C1 segment of cervical spinal cord (tissue), 14 donors: Measurements from ENCODE around the gene KMT2B.

ENCODE experiments used
- DNase-seq, 14 donors: peaks; one replicate each; lab custom pipeline; 2025; lab: John Stamatoyannopoulos, UW

The KMT2B gene

DNA sequence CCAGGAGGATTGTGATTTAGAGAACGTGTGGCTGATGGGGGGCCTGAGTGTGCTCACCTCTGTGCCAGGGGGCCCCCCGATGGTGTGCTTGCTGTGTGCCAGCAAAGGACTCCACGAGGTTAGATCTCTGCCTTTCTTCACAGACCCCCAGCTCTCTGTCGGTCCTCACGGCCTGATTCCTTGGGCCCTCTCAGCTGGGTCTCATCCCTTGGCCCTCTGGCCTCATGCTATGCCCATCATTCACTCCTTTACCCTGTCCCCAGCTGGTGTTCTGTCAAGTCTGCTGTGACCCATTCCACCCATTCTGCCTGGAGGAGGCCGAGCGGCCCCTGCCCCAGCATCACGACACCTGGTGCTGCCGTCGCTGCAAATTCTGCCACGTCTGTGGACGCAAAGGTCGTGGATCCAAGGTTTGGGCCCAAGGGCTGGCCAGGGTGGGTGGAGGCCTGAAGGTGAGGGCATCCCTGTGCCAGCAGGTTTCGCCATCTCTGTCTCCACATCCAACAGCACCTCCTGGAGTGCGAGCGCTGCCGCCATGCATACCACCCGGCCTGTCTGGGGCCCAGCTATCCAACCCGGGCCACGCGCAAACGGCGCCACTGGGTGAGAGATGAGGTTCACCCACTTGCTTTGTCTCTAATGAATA, 7.5 kb downstream of the KMT2B start:
- DNase-seq: no peak

DNA sequence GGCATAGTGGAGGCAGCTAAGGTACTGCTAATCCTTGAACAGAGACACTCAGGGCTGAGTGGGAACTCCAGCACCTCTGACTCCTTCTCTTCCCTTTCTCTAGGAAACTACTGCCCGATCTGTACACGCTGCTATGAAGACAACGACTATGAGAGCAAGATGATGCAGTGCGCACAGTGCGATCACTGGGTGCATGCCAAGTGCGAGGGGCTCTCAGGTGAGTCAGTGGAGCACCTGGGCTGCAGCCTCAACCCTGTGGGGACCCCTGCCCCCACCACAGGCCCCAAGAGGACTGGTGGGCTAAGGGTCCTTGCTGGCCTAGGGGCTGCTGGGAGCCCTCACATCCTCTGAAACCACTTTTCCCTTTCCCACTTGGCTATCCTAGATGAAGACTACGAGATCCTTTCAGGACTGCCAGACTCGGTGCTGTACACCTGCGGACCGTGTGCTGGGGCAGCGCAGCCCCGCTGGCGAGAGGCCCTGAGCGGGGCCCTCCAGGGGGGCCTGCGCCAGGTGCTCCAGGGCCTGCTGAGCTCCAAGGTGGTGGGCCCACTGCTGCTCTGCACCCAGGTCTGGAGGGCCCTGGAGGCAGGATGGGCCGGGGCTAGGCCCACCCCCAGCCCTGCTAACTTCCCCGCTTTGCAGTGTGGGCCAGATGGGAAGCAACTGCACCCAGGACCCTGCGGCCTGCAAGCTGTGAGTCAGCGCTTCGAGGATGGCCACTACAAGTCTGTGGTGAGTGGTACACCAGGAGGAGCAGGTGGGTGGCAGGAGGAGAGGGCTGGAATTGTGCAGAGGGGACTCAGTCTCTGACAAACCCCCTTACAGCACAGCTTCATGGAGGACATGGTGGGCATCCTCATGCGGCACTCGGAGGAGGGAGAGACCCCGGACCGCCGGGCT, 9.5 kb downstream of the KMT2B start:
- no peak for DNase-seq

DNA sequence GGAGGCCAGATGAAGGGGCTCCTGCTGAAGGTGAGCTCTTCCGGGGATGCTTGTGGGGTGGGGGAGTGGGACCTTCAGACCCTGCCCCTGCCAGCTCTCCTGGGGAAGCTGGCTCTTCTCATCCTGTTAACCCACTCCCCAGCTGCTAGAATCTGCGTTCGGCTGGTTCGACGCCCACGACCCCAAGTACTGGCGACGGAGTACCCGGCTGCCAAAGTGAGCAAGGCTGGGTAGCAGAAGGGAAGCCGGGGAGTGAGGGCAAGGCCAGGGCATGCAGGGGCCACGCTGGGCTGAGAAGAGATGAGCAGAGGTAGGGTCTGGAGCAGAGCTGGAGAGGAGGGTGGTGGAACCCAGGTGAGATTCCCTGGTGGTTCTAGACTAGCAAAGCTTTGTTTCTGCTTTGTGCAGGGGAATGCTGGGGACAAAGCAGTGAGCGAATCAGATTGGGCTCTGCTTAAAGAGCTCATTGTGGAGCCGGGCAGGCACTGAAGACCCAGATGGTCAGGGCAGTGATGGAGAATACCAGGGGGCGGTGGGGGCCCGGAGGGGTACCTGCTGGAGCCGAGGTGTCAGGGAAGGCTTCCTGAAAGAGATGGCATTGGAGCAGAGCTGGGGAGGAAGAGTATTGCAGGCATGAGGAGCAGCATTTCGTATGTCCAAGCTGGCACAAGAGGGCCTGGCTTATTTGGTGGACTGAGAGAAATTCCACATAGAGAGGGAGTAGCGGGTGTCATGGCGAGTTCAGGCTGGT, 10.3 kb downstream of the KMT2B start:
- DNase-seq: no peak

DNA sequence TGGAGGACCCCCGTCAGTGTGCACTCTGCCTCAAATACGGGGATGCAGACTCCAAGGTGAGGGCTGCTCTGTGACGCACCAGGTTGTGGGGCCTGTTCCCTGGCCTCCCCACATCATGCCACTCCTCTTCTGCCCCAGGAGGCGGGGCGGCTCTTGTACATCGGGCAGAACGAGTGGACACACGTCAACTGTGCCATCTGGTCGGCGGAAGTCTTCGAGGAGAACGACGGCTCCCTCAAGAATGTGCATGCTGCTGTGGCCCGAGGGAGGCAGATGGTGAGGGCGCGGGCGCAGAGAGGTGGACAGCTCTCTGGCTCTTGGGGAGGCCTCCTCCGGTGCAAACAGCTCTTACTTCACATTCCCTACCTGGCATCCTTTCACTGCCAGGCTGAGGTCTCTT, 11.2 kb downstream of the KMT2B start:
- DNase-seq: no peak

DNA sequence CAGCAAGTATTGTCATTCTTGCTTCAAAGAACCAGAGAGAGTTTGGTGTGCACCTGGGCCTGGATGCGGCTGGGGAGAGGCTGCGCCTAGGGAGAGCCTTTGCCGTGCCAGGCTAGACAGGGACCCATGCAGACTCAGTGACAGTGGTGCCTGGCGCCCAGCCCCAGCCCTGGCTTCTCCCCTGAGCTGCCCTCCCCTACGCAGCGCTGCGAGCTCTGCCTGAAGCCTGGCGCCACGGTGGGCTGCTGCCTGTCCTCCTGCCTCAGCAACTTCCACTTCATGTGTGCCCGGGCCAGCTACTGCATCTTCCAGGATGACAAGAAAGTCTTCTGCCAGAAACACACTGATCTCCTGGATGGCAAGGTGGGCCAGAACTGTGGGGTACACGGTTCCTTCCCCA, 12.0 kb downstream of the KMT2B start:
- DNase-seq: no peak

DNA sequence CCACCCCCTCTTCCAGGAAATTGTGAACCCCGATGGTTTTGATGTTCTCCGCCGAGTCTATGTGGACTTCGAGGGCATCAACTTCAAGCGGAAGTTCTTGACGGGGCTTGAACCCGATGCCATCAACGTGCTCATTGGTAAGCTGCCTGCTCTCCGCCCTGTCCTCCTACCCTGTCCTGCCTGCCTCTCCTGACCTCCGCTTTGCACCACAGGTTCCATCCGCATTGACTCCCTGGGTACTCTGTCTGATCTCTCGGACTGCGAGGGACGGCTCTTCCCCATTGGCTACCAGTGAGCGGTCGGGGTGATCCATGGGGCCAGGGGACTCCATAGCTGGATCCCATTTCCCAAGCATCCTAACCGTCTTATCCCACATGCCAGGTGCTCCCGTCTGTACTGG, 12.5 kb downstream of the KMT2B start:
- no peak for DNase-seq

DNA sequence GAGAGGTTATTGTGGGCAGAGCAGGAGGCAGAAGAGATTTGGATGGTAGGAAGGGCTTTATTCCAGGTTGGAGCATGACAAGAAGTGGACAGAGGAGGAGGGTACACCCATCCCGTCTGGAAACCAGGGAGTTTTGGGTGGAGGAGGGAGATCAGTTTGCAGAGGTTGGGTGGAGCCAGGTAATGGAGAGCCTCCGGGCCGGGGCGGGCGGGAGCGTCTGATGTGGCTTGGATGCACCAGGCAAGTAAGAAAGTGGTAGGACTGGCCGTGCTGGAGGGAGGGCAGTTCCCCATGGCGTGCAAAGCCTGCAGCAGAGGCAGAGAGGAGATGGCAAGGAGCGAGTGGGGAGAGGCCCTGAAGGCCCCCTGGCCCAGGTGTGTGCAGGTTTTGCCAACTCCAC, 13.6 kb downstream of the KMT2B start:
- DNase-seq: no peak

DNA sequence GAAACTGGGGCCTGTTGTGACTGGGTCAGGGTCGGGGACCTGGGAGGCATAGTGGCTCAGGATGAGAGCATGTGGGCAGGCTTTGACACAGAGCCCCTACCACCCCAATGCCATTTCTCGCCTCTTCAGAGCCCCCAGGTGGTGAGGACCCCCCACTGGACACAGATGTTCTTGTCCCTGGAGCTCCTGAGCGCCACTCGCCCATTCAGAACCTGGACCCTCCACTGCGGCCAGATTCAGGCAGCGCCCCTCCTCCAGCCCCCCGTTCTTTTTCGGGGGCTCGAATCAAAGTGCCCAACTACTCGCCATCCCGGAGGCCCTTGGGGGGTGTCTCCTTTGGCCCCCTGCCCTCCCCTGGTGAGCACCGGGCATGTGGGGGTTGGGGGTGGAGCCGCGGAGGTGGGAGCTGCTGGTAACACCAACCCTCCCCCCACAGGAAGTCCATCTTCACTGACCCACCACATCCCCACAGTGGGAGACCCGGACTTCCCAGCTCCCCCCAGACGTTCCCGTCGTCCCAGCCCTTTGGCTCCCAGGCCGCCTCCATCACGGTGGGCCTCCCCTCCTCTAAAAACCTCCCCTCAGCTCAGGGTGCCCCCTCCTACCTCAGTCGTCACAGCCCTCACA, 14.1 kb downstream of the KMT2B start:
- DNase-seq: no peak

DNA sequence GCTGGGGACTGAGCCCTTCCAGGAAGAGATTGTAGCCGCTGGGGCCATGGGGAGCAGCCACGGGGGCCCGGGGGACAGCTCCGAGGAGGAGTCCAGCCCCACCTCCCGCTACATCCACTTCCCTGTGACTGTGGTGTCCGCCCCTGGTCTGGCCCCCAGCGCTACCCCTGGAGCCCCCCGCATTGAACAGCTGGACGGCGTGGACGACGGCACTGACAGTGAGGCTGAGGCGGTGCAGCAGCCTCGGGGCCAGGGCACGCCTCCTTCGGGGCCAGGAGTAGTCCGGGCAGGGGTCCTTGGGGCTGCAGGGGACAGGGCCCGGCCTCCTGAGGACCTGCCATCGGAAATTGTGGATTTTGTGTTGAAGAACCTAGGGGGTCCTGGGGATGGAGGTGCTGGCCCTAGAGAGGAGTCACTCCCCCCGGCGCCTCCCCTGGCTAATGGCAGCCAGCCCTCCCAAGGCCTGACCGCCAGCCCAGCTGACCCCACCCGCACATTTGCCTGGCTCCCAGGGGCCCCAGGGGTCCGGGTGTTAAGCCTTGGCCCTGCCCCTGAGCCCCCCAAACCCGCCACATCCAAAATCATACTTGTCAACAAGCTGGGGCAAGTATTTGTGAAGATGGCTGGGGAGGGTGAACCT, 14.9 kb downstream of the KMT2B start:
- no peak for DNase-seq

DNA sequence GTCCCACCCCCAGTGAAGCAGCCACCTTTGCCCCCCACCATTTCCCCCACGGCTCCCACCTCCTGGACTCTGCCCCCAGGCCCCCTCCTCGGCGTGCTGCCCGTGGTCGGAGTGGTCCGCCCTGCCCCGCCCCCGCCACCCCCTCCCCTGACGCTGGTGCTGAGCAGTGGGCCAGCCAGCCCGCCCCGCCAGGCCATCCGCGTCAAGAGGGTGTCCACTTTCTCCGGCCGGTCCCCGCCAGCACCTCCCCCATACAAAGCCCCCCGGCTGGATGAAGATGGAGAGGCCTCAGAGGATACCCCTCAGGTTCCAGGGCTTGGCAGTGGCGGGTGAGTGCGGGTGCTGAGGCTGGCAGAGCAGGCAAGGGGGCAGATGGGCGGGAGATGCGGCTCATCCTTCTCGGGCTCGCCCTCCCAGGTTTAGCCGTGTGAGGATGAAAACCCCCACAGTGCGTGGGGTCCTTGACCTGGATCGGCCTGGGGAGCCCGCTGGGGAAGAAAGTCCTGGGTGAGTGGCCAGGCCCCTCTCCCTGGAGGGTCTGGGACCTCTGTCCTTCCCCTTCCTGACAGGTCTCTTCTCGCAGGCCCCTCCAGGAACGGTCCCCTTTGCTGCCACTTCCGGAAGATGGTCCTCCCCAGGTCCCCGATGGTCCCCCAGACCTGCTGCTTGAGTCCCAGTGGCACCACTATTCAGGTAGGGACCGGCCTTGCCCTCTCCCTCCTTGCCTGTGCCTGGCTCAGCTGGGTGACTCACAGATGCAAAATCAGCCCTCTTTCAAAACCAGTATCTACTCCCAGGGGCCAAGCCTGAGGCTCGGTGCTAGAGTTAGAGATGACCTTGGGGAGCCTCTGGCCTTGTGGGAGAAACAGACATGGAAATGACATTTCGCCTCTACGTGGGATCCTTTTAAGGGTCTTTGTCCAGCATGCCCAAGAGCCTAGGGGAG, 15.7 kb downstream of the KMT2B start:
- no peak for DNase-seq

DNA sequence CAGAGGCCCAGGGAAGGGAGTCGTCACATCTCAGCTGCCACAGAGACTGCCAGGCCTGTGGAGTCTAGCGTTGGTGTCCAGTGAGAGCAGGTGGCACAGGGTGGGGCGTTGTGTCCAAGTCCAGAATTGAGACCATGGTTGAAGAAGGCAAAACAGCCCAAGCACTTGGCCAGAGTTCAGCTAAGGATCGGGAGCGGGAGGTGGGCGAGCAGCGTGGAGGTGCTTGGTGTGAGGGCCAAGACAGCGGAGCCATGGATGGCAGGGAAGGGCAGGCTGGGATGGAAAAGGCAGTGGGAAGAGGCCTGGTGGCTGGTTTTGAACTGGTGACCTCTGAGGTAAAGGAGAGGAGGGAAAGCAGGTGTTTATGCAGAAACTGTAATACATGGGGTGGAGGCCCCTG, 16.5 kb downstream of the KMT2B start:
- no peak for DNase-seq

DNA sequence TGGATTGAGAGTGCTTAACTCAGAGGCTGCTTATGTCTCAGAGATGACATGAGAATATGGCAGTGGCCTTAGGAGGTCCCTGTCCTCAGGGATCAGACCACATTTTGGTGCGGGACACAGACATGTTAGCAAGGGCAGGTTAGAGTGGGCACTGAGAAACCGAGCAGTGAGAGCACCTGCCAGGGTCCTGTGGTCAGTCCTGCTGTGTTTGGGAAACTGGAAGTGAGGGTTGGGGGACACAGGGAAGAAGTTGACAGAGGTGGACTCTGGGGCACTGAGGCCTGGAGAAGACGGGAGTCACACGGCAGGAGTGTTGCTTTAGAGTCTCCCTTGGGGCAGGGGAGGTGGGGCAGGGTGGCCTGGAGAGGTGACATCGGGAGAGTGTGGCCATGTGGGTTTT, 17.1 kb downstream of the KMT2B start:
- DNase-seq: no peak

DNA sequence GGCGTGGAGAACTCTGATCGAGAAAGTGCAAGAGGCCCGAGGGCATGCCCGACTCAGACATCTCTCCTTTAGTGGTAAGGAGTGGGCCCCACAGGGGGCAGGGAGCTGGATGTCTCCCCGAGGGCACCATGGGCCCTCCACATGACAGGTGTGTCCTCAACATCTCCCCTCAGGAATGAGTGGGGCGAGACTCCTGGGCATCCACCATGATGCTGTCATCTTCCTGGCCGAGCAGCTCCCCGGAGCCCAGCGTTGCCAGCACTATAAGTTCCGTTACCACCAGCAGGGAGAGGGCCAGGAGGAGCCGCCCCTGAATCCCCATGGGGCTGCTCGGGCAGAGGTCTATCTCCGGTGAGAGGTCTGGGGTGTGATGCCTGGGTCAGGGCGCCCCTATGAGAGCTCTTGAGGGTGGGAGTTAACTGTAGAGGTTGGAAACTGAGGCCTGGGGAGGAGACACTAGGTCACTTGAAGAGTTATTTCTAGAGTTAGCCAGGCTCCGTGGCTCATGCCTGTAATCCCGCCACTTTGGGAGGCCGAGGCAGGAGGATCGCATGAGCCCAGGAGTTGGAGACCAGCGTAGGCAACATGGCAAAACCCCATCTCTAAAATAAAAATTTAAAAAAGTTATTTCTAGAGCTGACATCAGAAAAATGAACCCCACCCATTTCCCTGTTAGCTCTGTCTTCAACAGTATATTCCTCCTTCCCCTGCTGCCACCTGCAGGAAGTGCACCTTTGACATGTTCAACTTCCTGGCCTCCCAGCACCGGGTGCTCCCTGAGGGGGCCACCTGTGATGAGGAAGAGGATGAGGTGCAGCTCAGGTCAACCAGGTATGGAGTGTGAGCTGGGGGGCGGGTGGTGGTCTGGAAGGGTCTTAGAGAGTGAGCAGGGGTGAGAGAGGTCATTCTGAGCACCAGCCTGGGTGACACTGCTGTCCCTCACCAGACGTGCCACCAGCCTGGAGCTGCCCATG, 19.4 kb downstream of the KMT2B start:
- no peak for DNase-seq

DNA sequence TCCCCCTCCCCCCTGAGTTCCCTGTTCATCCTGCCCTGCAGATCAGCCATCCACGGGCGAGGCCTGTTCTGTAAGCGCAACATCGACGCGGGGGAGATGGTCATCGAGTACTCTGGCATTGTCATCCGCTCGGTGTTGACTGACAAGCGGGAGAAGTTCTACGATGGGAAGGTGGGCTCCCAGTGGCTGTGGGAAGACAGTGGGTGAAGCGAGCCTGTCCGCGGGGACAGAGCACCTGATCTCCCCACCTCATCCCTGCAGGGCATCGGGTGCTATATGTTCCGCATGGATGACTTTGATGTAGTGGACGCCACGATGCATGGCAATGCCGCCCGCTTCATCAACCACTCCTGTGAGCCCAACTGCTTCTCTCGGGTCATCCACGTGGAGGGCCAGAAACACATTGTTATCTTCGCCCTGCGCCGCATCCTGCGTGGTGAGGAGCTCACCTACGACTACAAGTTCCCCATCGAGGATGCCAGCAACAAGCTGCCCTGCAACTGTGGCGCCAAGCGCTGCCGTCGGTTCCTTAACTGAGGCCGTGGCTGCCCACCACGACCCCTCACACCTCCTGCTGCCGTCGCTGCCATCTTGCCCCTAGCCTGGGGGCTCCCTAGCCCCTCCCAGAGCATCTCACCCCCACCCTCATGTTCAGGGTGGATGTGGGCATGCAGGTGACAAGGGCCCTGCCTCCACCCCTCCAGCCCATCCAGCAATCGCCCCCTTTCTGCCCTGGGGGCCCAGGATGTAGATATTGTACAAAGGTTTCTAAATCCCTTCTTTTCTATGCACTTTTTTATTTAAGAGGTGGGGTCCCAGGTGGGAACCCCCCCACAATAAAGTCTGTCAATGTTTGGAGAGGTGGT, 20.5 kb downstream of the KMT2B start:
- DNase-seq: no peak

DNA sequence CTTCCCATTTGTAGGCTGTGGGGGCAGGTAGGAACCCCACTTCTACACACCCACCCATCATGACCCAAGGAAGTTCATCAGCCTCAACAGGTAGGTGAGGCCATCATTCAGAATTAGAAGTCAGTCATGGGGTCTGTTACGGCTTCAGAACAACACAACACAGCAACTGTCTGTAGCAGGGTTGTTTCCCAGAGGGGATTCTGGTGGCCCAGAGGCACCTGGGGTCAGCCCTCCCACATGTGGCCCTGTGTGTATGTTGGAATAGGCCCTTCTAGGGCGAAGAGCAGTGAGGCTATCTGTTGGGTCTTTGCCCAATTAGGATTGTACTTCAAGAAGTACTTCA, 21.1 kb downstream of the KMT2B start:
- DNase-seq: no peak

DNA sequence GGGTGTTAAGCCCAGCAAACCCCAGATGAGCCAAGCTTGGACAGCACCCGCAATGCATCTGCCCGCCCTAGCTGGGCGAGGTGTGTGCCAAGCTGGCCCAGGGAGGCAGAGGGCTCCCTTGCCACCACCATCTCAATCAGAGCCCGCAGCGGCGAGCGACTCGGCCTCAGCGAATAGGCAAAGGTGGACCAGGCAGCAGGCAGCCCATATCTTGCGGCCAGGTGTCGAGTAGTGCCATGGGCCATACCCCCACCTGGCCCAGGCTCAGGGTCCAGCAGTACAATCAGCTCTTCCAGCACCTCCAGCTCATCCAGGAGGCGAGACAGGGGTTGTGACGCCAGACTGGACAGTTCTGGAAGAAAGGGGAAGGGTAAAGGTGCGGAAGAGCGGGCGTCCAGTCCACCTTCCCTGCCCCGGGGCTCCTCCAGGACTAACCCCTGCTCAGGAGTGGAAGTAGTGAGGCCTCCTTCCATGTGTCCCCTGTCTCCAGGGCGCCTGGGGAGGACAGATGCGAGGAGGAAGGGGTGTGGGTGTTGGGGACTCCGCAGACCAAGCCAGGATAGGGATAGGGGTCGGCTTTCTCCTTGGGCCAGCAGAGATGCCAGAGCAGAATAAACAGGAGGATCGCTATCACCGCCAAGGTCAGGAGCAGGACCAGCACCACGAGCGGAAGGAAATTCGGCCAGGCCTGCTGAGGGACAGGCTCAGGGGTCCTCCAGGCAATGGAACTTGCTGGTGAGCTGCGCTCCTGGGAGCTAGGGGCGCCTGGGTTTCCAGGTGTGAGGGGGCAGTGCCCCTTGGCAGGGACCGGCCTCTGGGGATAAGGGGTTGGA, 21.7 kb downstream of the KMT2B start:
- DNase-seq: no peak

DNA sequence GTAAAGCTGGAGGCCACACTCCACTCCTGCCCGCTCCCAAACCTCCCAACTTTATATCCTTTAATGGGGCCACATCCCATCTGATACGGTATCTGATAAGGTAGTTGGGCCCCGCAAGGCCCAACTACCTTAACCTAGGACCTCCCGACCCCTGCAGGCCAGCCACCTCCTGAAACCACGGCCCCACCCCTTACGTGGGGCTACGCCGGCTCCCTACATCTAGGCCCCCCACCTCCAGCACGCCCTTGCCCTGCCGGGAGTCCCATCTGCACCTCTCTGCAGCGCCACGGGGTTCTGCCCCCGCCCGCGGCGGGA, 22.3 kb downstream of the KMT2B start:
- no peak for DNase-seq
